HL-60 (cell line): ENCODE measurements around the gene PLEKHG4B.

ENCODE experiments used
- POLR2AphosphoS5 ChIP-seq: IDR thresholded peaks from 2 replicates; pipeline ENCODE4 v1.6.1; 2012; ENCODE audit warnings: low read depth
- SPI1 ChIP-seq: IDR thresholded peaks from 2 replicates; pipeline ENCODE4 v1.6.1; 2012; ENCODE audit warnings: low read depth, mild to moderate bottlenecking, borderline replicate concordance
- TF ChIP-seq, protein P1 (sequence below): IDR thresholded peaks from one replicate; pipeline ENCODE4 v1.5.1; 2011; ENCODE audit warnings: low read length, control low read depth, inconsistent platforms; ENCODE audit not compliant: insufficient read depth
- TF ChIP-seq, protein P2 (sequence below): IDR thresholded peaks from 2 replicates; pipeline ENCODE4 v1.6.1; 2012; ENCODE audit warnings: low read depth; ENCODE audit not compliant: insufficient replicate concordance

DNA sequence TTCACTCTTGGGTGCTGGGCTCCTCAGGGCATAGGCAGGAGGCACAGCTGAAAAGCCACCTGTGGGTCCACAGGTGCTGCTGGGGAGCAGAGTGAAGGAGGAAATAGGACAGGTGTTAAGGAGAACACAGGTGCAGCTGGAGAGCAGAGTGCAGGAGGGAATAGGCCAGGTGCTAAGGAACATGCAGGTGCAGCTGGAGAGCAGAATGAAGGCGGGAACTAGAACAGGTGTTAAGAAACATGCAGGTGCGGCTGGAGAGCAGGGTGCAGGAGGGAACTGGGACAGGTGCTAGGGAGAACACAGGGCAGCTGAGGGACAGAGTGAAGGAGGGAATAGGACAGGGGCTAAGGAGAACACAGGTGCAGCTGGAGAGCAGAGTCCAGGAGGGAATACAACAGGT, 43.8 kb upstream of the PLEKHG4B start:
- TF ChIP-seq, protein P1, sequence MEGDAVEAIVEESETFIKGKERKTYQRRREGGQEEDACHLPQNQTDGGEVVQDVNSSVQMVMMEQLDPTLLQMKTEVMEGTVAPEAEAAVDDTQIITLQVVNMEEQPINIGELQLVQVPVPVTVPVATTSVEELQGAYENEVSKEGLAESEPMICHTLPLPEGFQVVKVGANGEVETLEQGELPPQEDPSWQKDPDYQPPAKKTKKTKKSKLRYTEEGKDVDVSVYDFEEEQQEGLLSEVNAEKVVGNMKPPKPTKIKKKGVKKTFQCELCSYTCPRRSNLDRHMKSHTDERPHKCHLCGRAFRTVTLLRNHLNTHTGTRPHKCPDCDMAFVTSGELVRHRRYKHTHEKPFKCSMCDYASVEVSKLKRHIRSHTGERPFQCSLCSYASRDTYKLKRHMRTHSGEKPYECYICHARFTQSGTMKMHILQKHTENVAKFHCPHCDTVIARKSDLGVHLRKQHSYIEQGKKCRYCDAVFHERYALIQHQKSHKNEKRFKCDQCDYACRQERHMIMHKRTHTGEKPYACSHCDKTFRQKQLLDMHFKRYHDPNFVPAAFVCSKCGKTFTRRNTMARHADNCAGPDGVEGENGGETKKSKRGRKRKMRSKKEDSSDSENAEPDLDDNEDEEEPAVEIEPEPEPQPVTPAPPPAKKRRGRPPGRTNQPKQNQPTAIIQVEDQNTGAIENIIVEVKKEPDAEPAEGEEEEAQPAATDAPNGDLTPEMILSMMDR, result no peak
- TF ChIP-seq SPI1 (no peak), POLR2AphosphoS5 (no peak)
- TF ChIP-seq, protein P2, sequence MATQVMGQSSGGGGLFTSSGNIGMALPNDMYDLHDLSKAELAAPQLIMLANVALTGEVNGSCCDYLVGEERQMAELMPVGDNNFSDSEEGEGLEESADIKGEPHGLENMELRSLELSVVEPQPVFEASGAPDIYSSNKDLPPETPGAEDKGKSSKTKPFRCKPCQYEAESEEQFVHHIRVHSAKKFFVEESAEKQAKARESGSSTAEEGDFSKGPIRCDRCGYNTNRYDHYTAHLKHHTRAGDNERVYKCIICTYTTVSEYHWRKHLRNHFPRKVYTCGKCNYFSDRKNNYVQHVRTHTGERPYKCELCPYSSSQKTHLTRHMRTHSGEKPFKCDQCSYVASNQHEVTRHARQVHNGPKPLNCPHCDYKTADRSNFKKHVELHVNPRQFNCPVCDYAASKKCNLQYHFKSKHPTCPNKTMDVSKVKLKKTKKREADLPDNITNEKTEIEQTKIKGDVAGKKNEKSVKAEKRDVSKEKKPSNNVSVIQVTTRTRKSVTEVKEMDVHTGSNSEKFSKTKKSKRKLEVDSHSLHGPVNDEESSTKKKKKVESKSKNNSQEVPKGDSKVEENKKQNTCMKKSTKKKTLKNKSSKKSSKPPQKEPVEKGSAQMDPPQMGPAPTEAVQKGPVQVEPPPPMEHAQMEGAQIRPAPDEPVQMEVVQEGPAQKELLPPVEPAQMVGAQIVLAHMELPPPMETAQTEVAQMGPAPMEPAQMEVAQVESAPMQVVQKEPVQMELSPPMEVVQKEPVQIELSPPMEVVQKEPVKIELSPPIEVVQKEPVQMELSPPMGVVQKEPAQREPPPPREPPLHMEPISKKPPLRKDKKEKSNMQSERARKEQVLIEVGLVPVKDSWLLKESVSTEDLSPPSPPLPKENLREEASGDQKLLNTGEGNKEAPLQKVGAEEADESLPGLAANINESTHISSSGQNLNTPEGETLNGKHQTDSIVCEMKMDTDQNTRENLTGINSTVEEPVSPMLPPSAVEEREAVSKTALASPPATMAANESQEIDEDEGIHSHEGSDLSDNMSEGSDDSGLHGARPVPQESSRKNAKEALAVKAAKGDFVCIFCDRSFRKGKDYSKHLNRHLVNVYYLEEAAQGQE, result no peak
